Measurements from ENCODE around the gene HDHD3.
"Not testable (repeated sequence)": the region's sequence is repeated elsewhere in the genome, so short reads cannot be mapped to it uniquely, and the experiment has no call there.

Gene HDHD3, protein sequence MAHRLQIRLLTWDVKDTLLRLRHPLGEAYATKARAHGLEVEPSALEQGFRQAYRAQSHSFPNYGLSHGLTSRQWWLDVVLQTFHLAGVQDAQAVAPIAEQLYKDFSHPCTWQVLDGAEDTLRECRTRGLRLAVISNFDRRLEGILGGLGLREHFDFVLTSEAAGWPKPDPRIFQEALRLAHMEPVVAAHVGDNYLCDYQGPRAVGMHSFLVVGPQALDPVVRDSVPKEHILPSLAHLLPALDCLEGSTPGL

DNA sequence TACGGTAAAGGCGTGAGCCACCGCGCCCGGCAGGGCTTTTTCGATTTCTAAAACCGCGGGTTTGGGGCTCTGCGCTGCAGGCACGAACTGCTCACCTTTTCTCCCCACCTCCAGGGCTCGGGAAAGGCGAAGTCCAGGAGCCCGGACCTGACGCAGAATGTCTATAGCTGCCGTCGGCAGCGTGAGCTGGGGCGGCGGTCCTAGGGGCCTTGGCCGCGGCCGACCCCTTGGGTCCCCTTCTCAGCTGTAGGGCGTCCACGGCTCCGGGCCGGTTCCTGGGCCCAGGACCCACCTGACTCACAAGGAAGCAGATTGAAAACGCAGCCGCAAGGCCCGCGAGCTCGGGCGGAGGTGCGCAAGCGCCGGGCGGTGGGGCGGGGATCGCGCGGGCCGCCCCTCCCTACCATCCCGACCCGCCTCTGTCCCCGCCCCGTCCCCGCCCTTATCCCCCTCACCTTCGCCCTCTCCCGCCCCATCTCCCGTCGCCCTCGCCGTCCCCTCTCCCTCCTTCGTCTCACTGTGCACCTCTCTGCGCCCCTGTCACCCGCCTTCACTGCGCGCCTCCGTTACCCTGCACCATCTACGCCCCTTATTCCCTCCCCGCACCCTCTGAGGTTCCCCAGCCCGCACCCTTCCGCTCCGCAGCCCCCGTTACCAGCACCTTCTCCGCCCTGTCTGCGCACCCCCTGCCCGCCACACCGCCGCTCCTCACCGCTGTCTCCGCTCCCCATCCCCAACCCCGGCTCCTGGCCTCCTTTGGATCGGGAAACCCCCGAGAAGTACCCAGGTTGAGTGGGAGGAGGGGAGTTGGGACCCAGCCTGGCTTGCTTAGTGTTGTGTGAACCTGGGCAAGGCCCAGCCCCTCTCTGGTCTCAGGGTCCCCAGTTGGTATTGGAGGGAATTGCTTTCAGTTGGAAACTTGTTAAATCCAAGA, at the start of gene HDHD3:
TSS of gene HDHD3 (minus strand) at position 353 of the 934 bp plus-strand sequence. CDS start 2,632 bp downstream, outside the sequence.
- peak; percentile 64 for DNase-seq

- no peak for DNase-seq
These were observed 48.3 kb upstream of the HDHD3 start for GRCh38 chr9:113425072-113425471.

- no peak for DNase-seq
These were observed 44.9 kb upstream of the HDHD3 start for GRCh38 chr9:113421726-113422125.

GRCh38 chr9:113417370-113417769, 40.6 kb upstream of the HDHD3 start:
- DNase-seq = no peak

DNA sequence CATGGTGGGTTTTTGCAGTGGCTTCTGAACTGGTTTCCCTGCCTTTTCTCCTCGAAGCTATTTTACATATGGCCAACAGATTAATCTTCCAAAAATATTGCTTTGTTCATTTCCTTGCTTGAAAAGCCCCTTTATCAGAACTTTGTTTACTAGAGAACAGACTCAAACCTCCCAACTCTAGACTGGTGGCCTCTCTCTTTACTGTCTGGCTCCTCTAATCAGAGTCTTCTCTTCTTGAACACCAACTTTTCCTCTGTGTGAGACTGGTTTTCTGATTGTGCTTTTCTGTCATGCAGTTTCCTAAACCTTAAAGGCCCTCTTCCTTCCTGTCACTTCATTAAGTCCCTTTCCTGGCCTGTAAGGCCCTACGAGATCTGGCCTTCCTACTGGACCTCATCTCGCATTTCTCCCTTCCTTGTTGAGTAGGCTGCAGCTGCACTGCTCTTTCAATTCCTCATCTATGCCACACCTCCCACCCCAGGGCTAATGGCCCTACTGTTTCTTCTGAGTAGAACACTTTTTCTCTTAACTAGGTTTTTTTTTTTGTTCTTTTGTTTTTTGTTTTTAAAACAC, 39.4 kb upstream of the HDHD3 start:
- DNase-seq = no peak

DNA sequence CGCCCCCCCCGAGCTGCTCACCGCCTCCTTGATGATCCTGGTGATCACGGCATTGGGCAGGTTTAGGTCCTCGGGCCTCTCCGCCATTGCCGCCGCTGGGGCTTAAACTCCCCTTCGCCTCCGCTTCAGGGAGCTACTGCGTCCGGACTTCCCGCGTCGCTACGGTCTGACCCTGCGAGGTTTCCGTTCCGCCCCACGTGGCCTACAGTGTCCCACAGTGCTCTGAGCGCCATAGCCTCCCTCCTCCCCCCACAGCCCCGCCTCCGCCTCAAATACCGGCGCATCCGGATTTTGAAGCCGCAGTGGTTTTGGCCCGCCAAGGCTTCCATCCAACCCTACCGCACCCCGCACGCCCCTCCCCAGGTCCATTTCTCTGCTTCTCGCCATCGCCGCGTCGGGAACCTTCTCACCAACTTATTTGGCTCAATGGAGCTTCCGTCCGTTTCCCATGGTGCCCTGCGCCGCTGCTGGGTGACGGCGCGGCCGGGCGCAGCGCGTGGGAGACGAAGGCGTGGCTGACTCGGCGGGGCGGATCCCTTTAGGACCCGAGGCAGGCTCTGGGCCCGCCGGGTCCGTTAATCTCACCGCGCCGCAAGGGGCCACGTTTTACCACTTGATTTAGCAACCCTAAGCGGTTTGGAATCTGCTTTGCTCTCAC, 33.5 kb upstream of the HDHD3 start, which contains the start of the genes C9orf43 and POLE3:
TSS of gene C9orf43 (plus strand) at position 541 of the 658 bp plus-strand sequence. CDS start 2,747 bp downstream, outside the sequence.
TSS of gene POLE3 (minus strand) at position 469 of the 658 bp plus-strand sequence. CDS start at position 87, 382 bp downstream.
- DNase-seq = peak; percentile 98

GRCh38 chr9:113409883-113410206, 33.1 kb upstream of the HDHD3 start:
- no peak for DNase-seq

- no peak for DNase-seq
These were observed 32.7 kb upstream of the HDHD3 start for GRCh38 chr9:113409481-113409880.

DNA sequence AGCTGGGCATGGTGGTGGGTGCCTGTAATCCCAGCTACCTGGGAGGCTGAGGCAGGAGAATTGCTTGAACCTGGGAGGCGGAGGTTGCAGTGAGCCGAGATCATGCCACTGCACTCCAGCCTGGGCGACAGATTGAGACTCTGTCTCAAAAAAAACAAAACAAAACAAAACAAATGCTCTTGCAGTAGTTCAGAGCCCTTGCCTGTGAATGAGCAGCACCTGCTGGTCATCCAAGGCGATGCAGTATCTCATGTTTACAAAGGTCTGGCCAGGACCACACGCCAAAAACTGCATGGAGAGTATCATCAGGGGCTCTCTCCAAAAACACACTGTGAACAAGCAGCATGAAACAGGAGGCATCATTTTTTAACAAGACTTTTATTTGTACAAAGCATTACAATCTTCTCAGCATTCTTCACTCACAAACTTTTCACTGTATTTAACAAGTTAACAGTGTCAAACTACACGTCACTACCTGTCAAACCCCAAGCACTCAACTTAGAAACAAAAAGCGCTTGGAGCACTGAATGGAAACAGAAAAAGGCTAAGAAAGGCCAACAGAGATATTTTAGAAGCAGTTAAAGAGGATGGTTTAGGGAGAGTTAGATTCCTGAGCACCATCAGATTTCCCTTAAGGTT, 30.2 kb upstream of the HDHD3 start:
- peak; percentile 44 for DNase-seq

GRCh38 chr9:113406353-113406752, 29.6 kb upstream of the HDHD3 start:
- DNase-seq = not testable (repeated sequence)

- no peak for DNase-seq
These were observed 26.9 kb upstream of the HDHD3 start for GRCh38 chr9:113403646-113404045.

DNA sequence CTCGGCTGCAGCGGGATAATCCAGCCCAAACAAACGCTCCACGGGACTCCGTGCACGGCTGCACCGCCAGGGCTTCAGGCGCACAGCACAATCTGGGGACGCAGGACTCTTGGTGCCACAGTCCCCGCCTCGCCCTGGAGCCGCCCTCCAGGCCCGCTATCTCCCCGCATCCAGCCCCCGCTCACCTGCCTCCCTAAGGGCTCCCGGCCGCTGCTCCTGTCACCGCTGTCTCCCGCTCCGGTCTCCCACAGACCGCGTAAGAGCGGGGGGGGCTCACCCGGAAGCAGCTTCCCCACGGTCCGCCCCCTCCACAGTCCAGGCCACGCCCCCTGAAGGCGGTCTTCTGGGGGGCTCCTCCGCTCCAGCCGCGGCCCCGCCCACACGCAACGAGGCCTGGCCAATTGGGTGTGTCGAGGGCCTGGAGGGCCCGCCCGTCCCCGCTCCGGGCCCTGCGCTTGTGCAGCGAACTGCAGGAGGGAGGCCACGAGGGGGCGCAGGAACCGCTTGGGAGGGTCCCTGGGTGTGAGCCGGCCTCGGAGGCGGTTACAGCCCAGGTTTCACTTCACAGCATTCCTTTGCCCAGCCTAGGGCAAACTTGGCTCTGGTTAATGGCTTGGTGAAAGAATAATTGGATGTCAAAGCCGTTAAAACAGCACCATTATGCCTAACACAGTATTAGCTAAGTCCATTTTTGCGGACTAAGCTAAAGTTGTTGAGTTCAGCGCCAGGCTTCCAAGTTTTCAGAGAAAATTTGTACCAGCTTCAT, 24.4 kb upstream of the HDHD3 start, which contains the start of gene ALAD:
TSS of gene ALAD (minus strand) at position 258 of the 766 bp plus-strand sequence. CDS start 7,725 bp downstream, outside the sequence.
- DNase-seq = peak; percentile 99

- no peak for DNase-seq
These were observed 22.9 kb upstream of the HDHD3 start for GRCh38 chr9:113399646-113400200.

GRCh38 chr9:113398796-113399195, 22.0 kb upstream of the HDHD3 start:
- no peak for DNase-seq

- no peak for DNase-seq
These were observed 20.4 kb upstream of the HDHD3 start for GRCh38 chr9:113397203-113397631.

GRCh38 chr9:113395000-113395861, 18.4 kb upstream of the HDHD3 start:
- DNase-seq = no peak

DNA sequence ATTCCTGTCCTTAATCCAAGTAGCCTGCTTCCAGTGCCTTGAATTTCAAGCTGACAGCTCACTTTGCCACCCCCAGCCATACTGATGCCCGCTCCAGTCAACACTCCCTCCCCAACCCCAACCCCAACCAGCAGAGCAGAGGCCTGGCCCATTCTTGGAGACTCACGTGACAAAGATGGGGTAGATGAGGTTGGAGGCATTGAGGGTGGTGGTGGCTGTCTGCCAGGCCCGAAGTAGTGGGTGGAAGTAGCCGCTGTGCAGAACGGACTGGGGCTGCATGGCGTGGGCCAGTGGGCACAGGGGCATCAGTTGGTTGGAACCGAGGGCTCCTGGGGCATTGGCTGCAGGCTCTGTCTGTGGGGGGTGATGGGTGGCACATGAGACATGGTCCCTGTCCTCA, 16.5 kb upstream of the HDHD3 start:
- no peak for DNase-seq

GRCh38 chr9:113391917-113392316, 15.1 kb upstream of the HDHD3 start:
- no peak for DNase-seq

- DNase-seq = no peak
These were observed 13.6 kb upstream of the HDHD3 start for GRCh38 chr9:113390192-113390960.
